DOHH2 (cell line): ENCODE data around the gene CDHR3.
A peak's percentile ranks its signal among the peaks of the same experiment; 100 is the strongest.

Experiments
- H3F3A ChIP-seq: fragments of 200-600 bp; sonication (generic), shearing (Covaris generic); 2 replicates; pipeline ENCODE4 v1.6.0; 2016; ENCODE audit warnings: antibody characterized with exemption, mild to moderate bottlenecking; ENCODE audit not compliant: control insufficient read depth, insufficient read depth
- H3K27ac ChIP-seq: fragments of 200-600 bp; sonication (generic); 2 replicates; pipeline ENCODE4 v1.5.1; 2014; ENCODE audit warnings: low read depth, mild to moderate bottlenecking, low read length, moderate library complexity
- H3K27me3 ChIP-seq: fragments of 200-600 bp; sonication (generic); 2 replicates; pipeline ENCODE4 v1.6.1; 2014; ENCODE audit warnings: mild to moderate bottlenecking, low read length, mixed read lengths; ENCODE audit not compliant: control insufficient read depth
- H3K36me3 ChIP-seq: fragments of 200-600 bp; sonication (generic); 2 replicates; pipeline ENCODE4 v1.6.1; 2014; ENCODE audit warnings: mild to moderate bottlenecking, low read length, moderate library complexity, mixed read lengths; ENCODE audit not compliant: control insufficient read depth
- H3K4me1 ChIP-seq: fragments of 200-600 bp; sonication (generic); 2 replicates; pipeline ENCODE4 v1.6.1; 2014; ENCODE audit warnings: mild to moderate bottlenecking, low read length, mixed read lengths; ENCODE audit not compliant: control insufficient read depth
- H3K4me2 ChIP-seq: fragments of 200-600 bp; sonication (generic); 2 replicates; pipeline ENCODE4 v1.6.0; 2014; ENCODE audit warnings: mild to moderate bottlenecking, low read length, moderate library complexity
- H3K4me3 ChIP-seq: fragments of 200-600 bp; sonication (generic); 2 replicates; pipeline ENCODE4 v1.5.1; 2014; ENCODE audit warnings: mild to moderate bottlenecking, low read length, mixed read lengths
- H3K79me2 ChIP-seq: fragments of 200-600 bp; sonication (generic); 2 replicates; pipeline ENCODE4 v1.6.1; 2014; ENCODE audit warnings: mild to moderate bottlenecking, low read length, mixed read lengths; ENCODE audit not compliant: control insufficient read depth
- H3K9me2 ChIP-seq: fragments of 200-600 bp; sonication (generic); replicated peaks from 2 replicates; pipeline ENCODE4 v1.6.1; 2014; ENCODE audit warnings: mild to moderate bottlenecking, low read length, mixed read lengths; ENCODE audit not compliant: control insufficient read depth
- H3K9me3 ChIP-seq: fragments of 200-600 bp; sonication (generic); 2 replicates; pipeline ENCODE4 v1.6.1; 2014; ENCODE audit warnings: antibody characterized with exemption, low read length, mixed read lengths; ENCODE audit not compliant: control insufficient read depth, insufficient read depth
- H4K20me1 ChIP-seq: fragments of 200-600 bp; sonication (generic); 2 replicates; pipeline ENCODE4 v1.6.0; 2014; ENCODE audit warnings: low read depth, mild to moderate bottlenecking, antibody characterized with exemption, low read length, moderate library complexity; ENCODE audit not compliant: control insufficient read depth, insufficient read depth
- CTCF ChIP-seq: fragments of 200-600 bp; sonication (generic); IDR thresholded peaks from one replicate; pipeline ENCODE4 v1.5.1; 2014; ENCODE audit warnings: antibody characterized with exemption, mild to moderate bottlenecking, low read depth, low read length; ENCODE audit not compliant: poor library complexity, severe bottlenecking
- EZH2phosphoT487 ChIP-seq: fragments of 200-600 bp; sonication (generic); IDR thresholded peaks from 2 replicates; pipeline ENCODE4 v1.6.1; 2017; ENCODE audit warnings: borderline replicate concordance, mild to moderate bottlenecking, antibody characterized with exemption, low read length, moderate library complexity, mixed read lengths

Gene CDHR3

DNA sequence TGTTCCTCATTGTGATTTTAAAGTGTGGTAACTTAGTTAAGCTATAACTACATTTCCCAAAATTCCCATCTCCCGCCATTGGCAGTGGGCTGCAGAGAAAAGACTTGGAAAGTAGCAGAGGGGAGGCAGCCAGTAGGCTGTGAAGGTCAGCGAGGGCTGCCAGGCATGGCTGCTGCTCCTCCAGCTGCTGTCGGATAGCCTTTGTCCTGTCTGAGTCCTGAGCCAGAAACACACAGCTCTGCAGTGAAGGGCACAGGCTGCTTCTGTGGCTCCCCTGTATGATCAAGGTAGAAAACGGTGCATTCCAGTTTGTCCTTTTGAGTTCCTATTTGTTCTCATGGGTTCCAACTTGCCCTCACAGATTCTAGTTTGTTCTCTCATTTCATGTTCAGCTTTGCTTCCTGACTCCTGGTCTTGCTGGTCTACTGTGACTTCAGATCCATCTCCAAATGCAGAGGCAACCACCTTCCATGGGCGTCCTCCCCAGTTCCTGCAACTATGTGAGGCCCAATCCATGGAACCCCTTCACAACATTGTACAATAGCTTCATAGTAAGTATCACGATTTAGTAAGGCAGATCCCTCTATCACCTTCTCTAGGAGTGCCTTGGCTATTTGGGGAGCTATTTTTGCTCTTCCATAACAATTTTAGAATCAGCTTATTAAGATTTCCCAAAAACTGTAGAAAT lies 117.4 kb downstream of the CDHR3 start:
- H3K27ac ChIP-seq: peak overlapping the region; percentile 86
- H3K9me3 ChIP-seq: no peaks in the 10 kb centered on the region
- no peaks in the 10 kb centered on the region for H3K27me3 ChIP-seq
- peaks cover 100% of the 10 kb centered on the region for H3K4me1 ChIP-seq
- H3F3A ChIP-seq: peaks cover 65% of the 10 kb centered on the region
- no peak for TF ChIP-seq CTCF
- no peak for TF ChIP-seq EZH2phosphoT487
- H3K9me2 ChIP-seq: no peaks in the 10 kb centered on the region
- H4K20me1 ChIP-seq: no peaks in the 10 kb centered on the region
- peak overlapping the region; percentile 62 for H3K4me2 ChIP-seq
- H3K4me3 ChIP-seq: peak overlapping the region; percentile 16
- H3K79me2 ChIP-seq: no peaks in the 10 kb centered on the region
- no peaks in the 10 kb centered on the region; the same call in 1 of the 2 replicates for H3K36me3 ChIP-seq

GRCh38 chr7:106082087-106082854 lies 119.2 kb downstream of the CDHR3 start:
- H3F3A ChIP-seq: peaks cover 65% of the 10 kb centered on the region
- no peaks in the 10 kb centered on the region for H3K79me2 ChIP-seq
- peak overlapping the region; percentile 86 for H3K27ac ChIP-seq
- no peaks in the 10 kb centered on the region for H3K9me3 ChIP-seq
- peaks cover 11% of the 10 kb centered on the region for H3K36me3 ChIP-seq
- peak overlapping the region; percentile 45 for H3K4me3 ChIP-seq
- H3K27me3 ChIP-seq: no peaks in the 10 kb centered on the region
- no peaks in the 10 kb centered on the region for H3K9me2 ChIP-seq
- no peaks in the 10 kb centered on the region for H4K20me1 ChIP-seq
- H3K4me2 ChIP-seq: peak overlapping the region; percentile 67
- peaks cover 100% of the 10 kb centered on the region for H3K4me1 ChIP-seq
- TF ChIP-seq EZH2phosphoT487 (no peak), CTCF (peak; percentile 57)
